Endothelial cell (in vitro differentiated cells): Measurements from ENCODE around the gene FHOD3. TPM values are rescaled to one million over a fixed set of nuclear protein-coding genes. Genes with fewer than 3 reads are reported as not detected.

Experiments
- DNase-seq: peaks from one replicate; pipeline ENCODE4 v3.0.0; 2021; ENCODE audit warnings: low spot score
- H3K27ac Mint-ChIP-seq: one replicate; pipeline ENCODE4 v1.8.0; 2021; ENCODE audit warnings: mixed read lengths, inconsistent platforms; ENCODE audit not compliant: unreplicated experiment
- H3K27me3 Mint-ChIP-seq: one replicate; pipeline ENCODE4 v1.8.0; 2021; ENCODE audit warnings: mild to moderate bottlenecking, moderate library complexity, mixed read lengths, inconsistent platforms; ENCODE audit not compliant: unreplicated experiment
- H3K36me3 Mint-ChIP-seq: one replicate; pipeline ENCODE4 v1.8.0; 2021; ENCODE audit warnings: mild to moderate bottlenecking, low read depth, mixed read lengths, inconsistent platforms; ENCODE audit not compliant: unreplicated experiment
- H3K4me1 Mint-ChIP-seq: one replicate; pipeline ENCODE4 v1.8.0; 2021; ENCODE audit warnings: mild to moderate bottlenecking, mixed read lengths, inconsistent platforms; ENCODE audit not compliant: unreplicated experiment
- H3K4me3 Mint-ChIP-seq: one replicate; pipeline ENCODE4 v1.8.0; 2021; ENCODE audit warnings: mild to moderate bottlenecking, mixed read lengths, inconsistent platforms; ENCODE audit not compliant: unreplicated experiment
- H3K9me3 Mint-ChIP-seq: one replicate; pipeline ENCODE4 v1.8.0; 2021; ENCODE audit warnings: mixed read lengths, inconsistent platforms; ENCODE audit not compliant: unreplicated experiment
- total RNA-seq: library from RNA; stranded (reverse); fragmentation: NEBNext Ultra II Directional; extraction: Animal tissue kit (Norgen Biotek cat#: 25700); gene quantifications from one replicate; pipeline ENCODE4 v1.2.1, GENCODE V29; 2021; ENCODE audit not compliant: unreplicated experiment
- TF ChIP-seq, protein P1 (sequence below): fragments of 200-600 bp; sonication (generic); IDR thresholded peaks from one replicate; pipeline ENCODE4 v1.5.0; 2021; ENCODE audit warnings: antibody characterized with exemption; ENCODE audit not compliant: unreplicated experiment

FHOD3 gene
- total RNA-seq, 1 donor from 2014 or later: 0.67 TPM

DNA sequence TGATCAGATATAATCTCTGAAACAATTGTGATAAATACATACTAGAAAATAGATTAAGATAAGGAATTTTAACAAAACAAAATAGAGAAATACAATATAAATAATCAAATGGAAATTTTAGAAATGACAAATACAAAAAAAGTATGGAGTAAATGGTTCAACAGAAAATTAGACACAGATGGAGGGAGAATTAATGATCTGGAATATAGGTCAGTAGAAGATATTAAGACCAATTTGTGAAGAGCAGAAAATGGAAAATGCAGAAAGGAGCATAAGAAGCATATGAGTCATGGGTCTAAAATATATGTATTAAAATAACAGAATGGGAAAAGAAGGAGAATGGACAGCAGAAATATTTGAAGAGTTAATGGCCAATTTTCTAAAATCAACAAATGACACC lies 44.4 kb downstream of the FHOD3 start:
- TF ChIP-seq, protein P1, sequence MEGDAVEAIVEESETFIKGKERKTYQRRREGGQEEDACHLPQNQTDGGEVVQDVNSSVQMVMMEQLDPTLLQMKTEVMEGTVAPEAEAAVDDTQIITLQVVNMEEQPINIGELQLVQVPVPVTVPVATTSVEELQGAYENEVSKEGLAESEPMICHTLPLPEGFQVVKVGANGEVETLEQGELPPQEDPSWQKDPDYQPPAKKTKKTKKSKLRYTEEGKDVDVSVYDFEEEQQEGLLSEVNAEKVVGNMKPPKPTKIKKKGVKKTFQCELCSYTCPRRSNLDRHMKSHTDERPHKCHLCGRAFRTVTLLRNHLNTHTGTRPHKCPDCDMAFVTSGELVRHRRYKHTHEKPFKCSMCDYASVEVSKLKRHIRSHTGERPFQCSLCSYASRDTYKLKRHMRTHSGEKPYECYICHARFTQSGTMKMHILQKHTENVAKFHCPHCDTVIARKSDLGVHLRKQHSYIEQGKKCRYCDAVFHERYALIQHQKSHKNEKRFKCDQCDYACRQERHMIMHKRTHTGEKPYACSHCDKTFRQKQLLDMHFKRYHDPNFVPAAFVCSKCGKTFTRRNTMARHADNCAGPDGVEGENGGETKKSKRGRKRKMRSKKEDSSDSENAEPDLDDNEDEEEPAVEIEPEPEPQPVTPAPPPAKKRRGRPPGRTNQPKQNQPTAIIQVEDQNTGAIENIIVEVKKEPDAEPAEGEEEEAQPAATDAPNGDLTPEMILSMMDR: no peak
- no peaks in the 10 kb centered on the region for H3K9me3 Mint-ChIP-seq
- no peak overlapping the region for H3K27ac Mint-ChIP-seq

DNA sequence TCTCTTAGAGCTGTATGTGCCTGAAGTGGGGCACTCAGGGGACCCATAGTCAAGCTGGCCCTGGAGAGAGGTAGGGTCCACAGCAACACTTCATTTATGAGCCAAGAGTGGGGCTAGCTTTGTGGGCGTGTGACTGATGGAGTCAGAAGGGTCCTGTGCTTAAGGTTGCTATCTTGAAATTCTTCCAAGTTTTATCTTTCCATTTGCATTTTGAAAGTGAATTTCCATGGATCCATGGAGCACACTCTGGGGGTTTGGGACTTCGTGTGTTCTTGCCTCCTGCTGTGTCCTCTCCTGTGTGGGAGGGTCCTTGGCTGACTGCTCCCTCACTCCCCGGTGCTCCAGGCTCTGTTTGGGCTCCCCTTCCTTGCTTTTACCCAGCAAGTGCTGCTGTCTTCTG lies 50.8 kb downstream of the FHOD3 start:
- Mint-ChIP-seq H3K9me3 (no peaks in the 10 kb centered on the region), H3K36me3 (no peaks in the 10 kb centered on the region), H3K27ac (no peak overlapping the region), H3K27me3 (no peaks in the 10 kb centered on the region), H3K4me1 (peaks cover 26% of the 10 kb centered on the region), H3K4me3 (no peak overlapping the region)
- no peak for DNase-seq
- TF ChIP-seq, protein P1: no peak

More for the DNA sequence above, 44.4 kb downstream of the FHOD3 start:
- Mint-ChIP-seq H3K4me3 (no peak overlapping the region), H3K36me3 (peaks cover 3% of the 10 kb centered on the region), H3K27me3 (no peaks in the 10 kb centered on the region), H3K4me1 (peaks cover 13% of the 10 kb centered on the region)
- DNase-seq: no peak

DNA sequence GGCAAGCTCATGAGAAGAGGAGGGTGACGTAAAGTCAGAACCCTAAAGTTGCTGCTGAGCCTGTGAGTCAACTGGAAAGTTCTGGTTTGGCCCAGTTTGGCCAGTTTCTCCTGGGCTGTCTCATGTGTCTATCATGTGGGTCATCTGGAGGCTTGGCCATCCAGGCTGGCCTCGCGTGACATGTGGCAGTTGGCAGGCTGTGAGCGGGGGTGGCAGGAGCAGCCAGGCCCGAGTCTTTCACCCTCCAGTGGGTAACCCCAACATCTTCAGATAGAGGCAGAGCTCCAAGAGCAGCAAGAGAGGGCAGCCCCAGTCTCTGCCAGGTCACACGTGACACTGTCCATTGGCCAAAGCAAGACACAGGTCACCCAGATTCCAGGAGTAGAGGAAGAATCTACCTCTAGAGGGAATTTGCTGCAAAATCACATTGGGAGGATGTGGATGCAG lies 51.5 kb downstream of the FHOD3 start:
- peaks cover 26% of the 10 kb centered on the region for H3K4me1 Mint-ChIP-seq
- H3K9me3 Mint-ChIP-seq: no peaks in the 10 kb centered on the region
- H3K27ac Mint-ChIP-seq: no peak overlapping the region
- no peaks in the 10 kb centered on the region for H3K36me3 Mint-ChIP-seq
- H3K4me3 Mint-ChIP-seq: no peak overlapping the region
- TF ChIP-seq, protein P1: no peak
- DNase-seq: no peak
- H3K27me3 Mint-ChIP-seq: no peaks in the 10 kb centered on the region

DNA sequence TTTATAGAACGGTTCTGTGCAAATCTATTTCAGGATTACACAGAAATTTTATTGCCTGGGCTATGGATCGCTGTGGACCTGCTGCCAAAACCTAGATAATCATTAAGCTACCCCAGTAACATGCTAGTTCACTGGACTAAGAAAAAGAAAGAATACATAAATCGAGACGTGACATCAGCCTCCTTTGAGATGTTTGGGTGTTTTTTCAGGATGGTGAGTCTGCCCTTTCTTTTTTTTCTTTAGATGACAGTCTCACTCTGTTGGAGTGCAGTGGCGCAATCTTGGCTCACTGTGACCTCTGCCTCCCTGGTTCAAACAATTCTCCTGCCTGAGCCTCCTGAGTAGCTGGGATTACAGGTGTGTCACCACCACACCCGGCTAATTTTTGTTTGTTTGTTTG lies 52.0 kb downstream of the FHOD3 start:
- peaks cover 26% of the 10 kb centered on the region for H3K4me1 Mint-ChIP-seq
- H3K4me3 Mint-ChIP-seq: no peak overlapping the region
- TF ChIP-seq, protein P1: no peak
- no peak for DNase-seq
- no peaks in the 10 kb centered on the region for H3K27me3 Mint-ChIP-seq
- no peaks in the 10 kb centered on the region for H3K9me3 Mint-ChIP-seq
- H3K36me3 Mint-ChIP-seq: no peaks in the 10 kb centered on the region
- no peak overlapping the region for H3K27ac Mint-ChIP-seq

DNA sequence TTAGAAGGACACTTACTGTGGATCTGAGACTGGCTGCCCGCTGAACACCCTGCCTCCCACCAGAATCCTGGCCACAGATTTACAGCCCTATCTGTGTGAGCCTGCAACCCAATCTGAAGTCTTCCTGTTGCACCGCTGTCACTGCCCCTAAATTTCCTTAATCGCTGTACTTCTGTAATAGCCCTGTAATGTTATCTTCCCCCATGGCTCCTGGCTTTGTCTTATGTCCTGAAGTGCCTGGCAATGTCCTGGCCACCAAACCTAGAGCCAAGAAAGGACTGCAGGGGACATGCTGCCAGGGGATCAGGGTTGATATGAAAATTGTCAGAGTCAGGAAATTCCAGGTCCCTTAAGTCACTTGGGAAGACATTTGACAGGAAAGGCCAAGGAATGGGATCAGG lies 52.7 kb downstream of the FHOD3 start:
- Mint-ChIP-seq H3K4me1 (peaks cover 24% of the 10 kb centered on the region), H3K36me3 (no peaks in the 10 kb centered on the region), H3K4me3 (no peak overlapping the region), H3K9me3 (no peaks in the 10 kb centered on the region), H3K27me3 (no peaks in the 10 kb centered on the region), H3K27ac (no peak overlapping the region)
- no peak for DNase-seq
- TF ChIP-seq, protein P1: no peak
